ENCODE measurements around the gene SLC25A3.

Gene SLC25A3

DNA sequence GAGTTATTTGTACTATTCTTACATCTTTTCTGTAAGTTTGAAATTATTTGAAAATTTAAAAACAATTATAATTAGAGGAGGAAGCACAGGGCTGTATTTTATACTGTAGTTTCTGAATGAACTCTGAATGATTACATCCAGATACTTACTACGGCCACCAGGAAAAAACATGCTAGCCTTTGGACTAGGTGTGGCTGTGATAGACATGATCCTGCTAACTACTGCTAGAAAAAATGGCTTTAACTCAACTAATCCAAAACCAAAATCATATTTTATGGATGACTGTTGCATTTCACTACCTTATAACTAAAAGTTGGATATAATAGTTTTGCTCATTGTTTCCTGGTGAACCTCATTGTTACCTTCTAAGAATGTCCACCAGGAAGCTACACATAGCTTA is 15.1 kb upstream of the SLC25A3 start:
- TF ChIP-seq ZNF18 (tag by site-specific recombination; IDR thresholded peaks at IDR 0.05) = no peak
- TF ChIP-seq PRDM6 (tag by site-specific recombination; IDR thresholded peaks at IDR 0.05) = no peak
- no peak for TF ChIP-seq ZNF239 (tag by site-specific recombination; IDR thresholded peaks at IDR 0.05)
- no peak for TF ChIP-seq IKZF3 (tag by site-specific recombination; IDR thresholded peaks at IDR 0.05)
- TF ChIP-seq ZFP41 (tag by site-specific recombination; IDR thresholded peaks at IDR 0.05; ENCODE audit: borderline replicate concordance) = no peak
- no peaks in the 10 kb centered on the region for H3K9me3 ChIP-seq (ENCODE audit: control insufficient read depth, insufficient read depth, low read depth, low read length)
- no peak overlapping the region for H3K4me3 ChIP-seq (ENCODE audit: low read depth, low read length)
- POLR2A ChIA-PET = interaction anchor here (1.3 kb wide), 1 partner anchor 15 kb away, joined by 5 read pairs; the partner anchor contains the start of gene SLC25A3
- no peaks in the 10 kb centered on the region for H3K36me3 ChIP-seq (ENCODE audit: control insufficient read depth in 2 of 2, insufficient read depth in 1 of 2, low read length in 2 of 2)
- H3K4me1 ChIP-seq (ENCODE audit: control insufficient read depth, insufficient read depth, low read length) = 0 out of 2 replicates have a peak, but pooled peaks cover 6% of the 10 kb centered on the region
- no peak overlapping the region for H3K27ac ChIP-seq (ENCODE audit: extremely low read depth, low read depth, low read length)
- CTCF ChIA-PET = interaction anchor here (1.8 kb wide), 1 partner anchor 12 kb away, joined by 9 read pairs; no protein-coding TSS in a partner anchor

GRCh38 chr12:98578821-98579220 is 14.7 kb upstream of the SLC25A3 start:
- Histone ChIP-seq H3K4me1 (ENCODE audit: control insufficient read depth, insufficient read depth, low read length) (0 out of 2 replicates have a peak, but pooled peaks cover 6% of the 10 kb centered on the region), H3K9me3 (ENCODE audit: control insufficient read depth, insufficient read depth, low read depth, low read length) (no peaks in the 10 kb centered on the region), H3K4me3 (ENCODE audit: low read depth, low read length) (no peak overlapping the region), H3K36me3 (ENCODE audit: control insufficient read depth in 2 of 2, insufficient read depth in 1 of 2, low read length in 2 of 2) (no peaks in the 10 kb centered on the region), H3K27ac (ENCODE audit: extremely low read depth, low read depth, low read length) (no peak overlapping the region)
- POLR2A ChIA-PET = interaction anchor here (1.3 kb wide), 1 partner anchor 15 kb away, joined by 5 read pairs; the partner anchor contains the start of gene SLC25A3
- CTCF ChIA-PET = interaction anchor here (1.8 kb wide), 1 partner anchor 12 kb away, joined by 9 read pairs; no protein-coding TSS in a partner anchor
- peak; percentile 61 for TF ChIP-seq ZBTB17 (tag by site-specific recombination; IDR thresholded peaks at IDR 0.05)
- TF ChIP-seq ZNF132 (tag by site-specific recombination; IDR thresholded peaks at IDR 0.05; ENCODE audit: borderline replicate concordance) = no peak
- no peak for TF ChIP-seq PRDM4 (tag by site-specific recombination; IDR thresholded peaks at IDR 0.05)
- no peak for TF ChIP-seq ZNF341 (tag by site-specific recombination; IDR thresholded peaks at IDR 0.05; ENCODE audit: low read depth)
- no peak for TF ChIP-seq ZNF138 (tag by site-specific recombination; IDR thresholded peaks at IDR 0.05; ENCODE audit: borderline replicate concordance)
- TF ChIP-seq ZNF600 (tag by site-specific recombination; IDR thresholded peaks at IDR 0.05) = peak; percentile 60
- peak; percentile 70 for TF ChIP-seq PRDM1 (tag by site-specific recombination; IDR thresholded peaks at IDR 0.05)
- peak; percentile 64; the same call in 1 of the 2 replicates for TF ChIP-seq MZF1 (tag by site-specific recombination; IDR thresholded peaks at IDR 0.05; ENCODE audit: borderline replicate concordance)

GRCh38 chr12:98579347-98579746 is 14.1 kb upstream of the SLC25A3 start:
- CTCF ChIA-PET = interaction anchor here (1.8 kb wide), 1 partner anchor 13 kb away, joined by 9 read pairs; no protein-coding TSS in a partner anchor
- Histone ChIP-seq H3K4me3 (ENCODE audit: low read depth, low read length) (no peak overlapping the region), H3K9me3 (ENCODE audit: control insufficient read depth, insufficient read depth, low read depth, low read length) (no peaks in the 10 kb centered on the region), H3K36me3 (ENCODE audit: control insufficient read depth in 2 of 2, insufficient read depth in 1 of 2, low read length in 2 of 2) (no peaks in the 10 kb centered on the region), H3K27ac (ENCODE audit: extremely low read depth, low read depth, low read length) (no peak overlapping the region), H3K4me1 (ENCODE audit: control insufficient read depth, insufficient read depth, low read length) (0 out of 2 replicates have a peak, but pooled peaks cover 6% of the 10 kb centered on the region)
- POLR2A ChIA-PET = interaction anchor here (1.3 kb wide), 1 partner anchor 14 kb away, joined by 5 read pairs; the partner anchor contains the start of gene SLC25A3
- TF ChIP-seq MEIS1 (CRISPR knock-in tag; IDR thresholded peaks at IDR 0.05; ENCODE audit: borderline replicate concordance) = no peak
- TF ChIP-seq ZNF335 (tag by site-specific recombination; conservative IDR thresholded peaks at IDR 0.05) = peak; percentile 30; the same call in 1 of the 2 replicates
- TF ChIP-seq ZIC2 (tag by site-specific recombination; IDR thresholded peaks at IDR 0.05) = peak; percentile 64; the same call in 1 of the 2 replicates
- TF ChIP-seq, protein P1, sequence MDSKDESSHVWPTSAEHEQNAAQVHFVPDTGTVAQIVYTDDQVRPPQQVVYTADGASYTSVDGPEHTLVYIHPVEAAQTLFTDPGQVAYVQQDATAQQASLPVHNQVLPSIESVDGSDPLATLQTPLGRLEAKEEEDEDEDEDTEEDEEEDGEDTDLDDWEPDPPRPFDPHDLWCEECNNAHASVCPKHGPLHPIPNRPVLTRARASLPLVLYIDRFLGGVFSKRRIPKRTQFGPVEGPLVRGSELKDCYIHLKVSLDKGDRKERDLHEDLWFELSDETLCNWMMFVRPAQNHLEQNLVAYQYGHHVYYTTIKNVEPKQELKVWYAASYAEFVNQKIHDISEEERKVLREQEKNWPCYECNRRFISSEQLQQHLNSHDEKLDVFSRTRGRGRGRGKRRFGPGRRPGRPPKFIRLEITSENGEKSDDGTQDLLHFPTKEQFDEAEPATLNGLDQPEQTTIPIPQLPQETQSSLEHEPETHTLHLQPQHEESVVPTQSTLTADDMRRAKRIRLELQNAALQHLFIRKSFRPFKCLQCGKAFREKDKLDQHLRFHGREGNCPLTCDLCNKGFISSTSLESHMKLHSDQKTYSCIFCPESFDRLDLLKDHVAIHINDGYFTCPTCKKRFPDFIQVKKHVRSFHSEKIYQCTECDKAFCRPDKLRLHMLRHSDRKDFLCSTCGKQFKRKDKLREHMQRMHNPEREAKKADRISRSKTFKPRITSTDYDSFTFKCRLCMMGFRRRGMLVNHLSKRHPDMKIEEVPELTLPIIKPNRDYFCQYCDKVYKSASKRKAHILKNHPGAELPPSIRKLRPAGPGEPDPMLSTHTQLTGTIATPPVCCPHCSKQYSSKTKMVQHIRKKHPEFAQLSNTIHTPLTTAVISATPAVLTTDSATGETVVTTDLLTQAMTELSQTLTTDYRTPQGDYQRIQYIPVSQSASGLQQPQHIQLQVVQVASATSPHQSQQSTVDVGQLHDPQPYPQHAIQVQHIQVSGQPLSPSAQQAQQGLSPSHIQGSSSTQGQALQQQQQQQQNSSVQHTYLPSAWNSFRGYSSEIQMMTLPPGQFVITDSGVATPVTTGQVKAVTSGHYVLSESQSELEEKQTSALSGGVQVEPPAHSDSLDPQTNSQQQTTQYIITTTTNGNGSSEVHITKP (tag by site-specific recombination; IDR thresholded peaks at IDR 0.05) = peak; percentile 51; the same call in 1 of the 2 replicates
- TF ChIP-seq ZNF843 (tag by site-specific recombination; IDR thresholded peaks at IDR 0.05) = 0 out of 2 replicates have a peak, but pooled peaks have one; percentile 51
- TF ChIP-seq ZNF18 (tag by site-specific recombination; IDR thresholded peaks at IDR 0.05) = peak; percentile 67; the same call in 1 of the 2 replicates
- no peak for TF ChIP-seq TRIM28 (IDR thresholded peaks at IDR 0.05; ENCODE audit: borderline replicate concordance, low read length)

All from HEK293 (cell line).